Airway epithelial cell (primary cell): ENCODE measurements around the gene ADAMTS3. TPM values are rescaled to one million over a fixed set of nuclear protein-coding genes. Genes with fewer than 3 reads are reported as not detected.

Experiments used
- total RNA-seq: library from RNA; depleted of rRNA; stranded (reverse); fragments of >200 nt; gene quantifications from 2 replicates; pipeline ENCODE4 v1.2.3, GENCODE V29; 2015

ADAMTS3 gene
- 0.09 and 0.42 TPM in 2 replicates for total RNA-seq

GRCh38 chr4:72568959-72569718, at the start of gene ADAMTS3:
TSS of gene ADAMTS3 (minus strand) at chr4:72569221. CDS start at chr4:72568762, 459 bp downstream.

